ENCODE data around the gene BLOC1S3.
"Not testable (repeated sequence)": the region's sequence is repeated elsewhere in the genome, so short reads cannot be mapped to it uniquely, and the experiment has no call there.

BLOC1S3 gene

GRCh38 chr19:45222724-45223123, 44.1 kb downstream of the BLOC1S3 start:
- FAIRE-seq: no peak
- no peak for DNase-seq (ENCODE audit: low spot score)

- DNase-seq (ENCODE audit: low spot score) (no peak), FAIRE-seq (no peak)
These were observed 45.3 kb downstream of the BLOC1S3 start for GRCh38 chr19:45223879-45224278.

- no peak for FAIRE-seq
- DNase-seq (ENCODE audit: low spot score): no peak
These were observed 46.1 kb downstream of the BLOC1S3 start for GRCh38 chr19:45224645-45225044.

GRCh38 chr19:45229056-45229455, 50.5 kb downstream of the BLOC1S3 start:
- not testable (repeated sequence) for DNase-seq (ENCODE audit: low spot score)

More at GRCh38 chr19:45229056-45229455, 50.5 kb downstream of the BLOC1S3 start:
- peak; percentile 82 for FAIRE-seq
